ENCODE data around the gene HSPBP1. TPM values are rescaled to one million over a fixed set of nuclear protein-coding genes. Genes with fewer than 3 reads are reported as not detected.

HSPBP1 gene
- total RNA-seq, 2 donors from 2014 or later = 12.5 to 51.1 TPM

- no peaks in the 10 kb centered on the region for H3K4me1 ChIP-seq
- TF ChIP-seq POLR2A (IDR thresholded peaks at IDR 0.05) (no peak), CTCF (IDR thresholded peaks at IDR 0.05) (no peak)
- peaks cover 0 to 8% (median 0%) of the 10 kb centered on the region in 3 donors for H3K9me3 ChIP-seq
- H3K27ac ChIP-seq = no peak overlapping the region
- no peaks in the 10 kb centered on the region for H3K27me3 ChIP-seq
- ATAC-seq (no peak), DNase-seq (no peak)
- WGBS, 2 donors = 76 to 95% methylated on average over 4 to 26 of the region's 26 CpGs
- H3K4me3 ChIP-seq = no peak overlapping the region
- H3K36me3 ChIP-seq (replicated peaks in 1 of 2; ENCODE audit: insufficient read depth in 1 of 2, low read depth in 2 of 2) = no peaks in the 10 kb centered on the region
- intact Hi-C loops (cut with DNase I) = no loop called here
Measured at GRCh38 chr19:55224038-55224665, 55.8 kb downstream of the HSPBP1 start.

- WGBS, 2 donors = 81 to 84% methylated on average over 5 to 17 of the region's 17 CpGs
- DNase-seq = no peak
- Histone ChIP-seq H3K9me3 (peaks cover 0 to 8% (median 0%) of the 10 kb centered on the region in 3 donors), H3K4me3 (no peak overlapping the region), H3K36me3 (replicated peaks in 1 of 2; ENCODE audit: insufficient read depth in 1 of 2, low read depth in 2 of 2) (no peaks in the 10 kb centered on the region), H3K27me3 (no peaks in the 10 kb centered on the region), H3K27ac (no peak overlapping the region), H3K4me1 (no peaks in the 10 kb centered on the region)
- ATAC-seq = no peak
- no peak for TF ChIP-seq POLR2A (IDR thresholded peaks at IDR 0.05)
- no peak for TF ChIP-seq CTCF (IDR thresholded peaks at IDR 0.05)
- intact Hi-C loops (cut with DNase I) = no loop called here
Measured at GRCh38 chr19:55223291-55224037, 56.4 kb downstream of the HSPBP1 start.

- Histone ChIP-seq H3K4me1 (peaks cover 16% of the 10 kb centered on the region), H3K36me3 (replicated peaks in 1 of 2; ENCODE audit: insufficient read depth in 1 of 2, low read depth in 2 of 2) (no peaks in the 10 kb centered on the region), H3K27me3 (no peaks in the 10 kb centered on the region), H3K27ac (no peak overlapping the region), H3K9me3 (peaks cover 0 to 8% (median 0%) of the 10 kb centered on the region in 3 donors), H3K4me3 (no peak overlapping the region)
- ATAC-seq = no peak
- intact Hi-C loops (cut with DNase I) = no loop called here
- WGBS, 2 donors = 65 to 68% methylated on average over 9 of the region's 9 CpGs
- no peak for DNase-seq
- no peak for TF ChIP-seq POLR2A (IDR thresholded peaks at IDR 0.05)
- no peak for TF ChIP-seq CTCF (IDR thresholded peaks at IDR 0.05)
Measured at GRCh38 chr19:55220525-55220924, 59.4 kb downstream of the HSPBP1 start.

- Histone ChIP-seq H3K9me3 (peaks cover 0 to 8% (median 0%) of the 10 kb centered on the region in 3 donors), H3K36me3 (replicated peaks in 1 of 2; ENCODE audit: insufficient read depth in 1 of 2, low read depth in 2 of 2) (no peaks in the 10 kb centered on the region), H3K4me1 (peaks cover 16% of the 10 kb centered on the region), H3K27me3 (no peaks in the 10 kb centered on the region), H3K27ac (peak overlapping the region; percentile 34 to 89 (median 64)), H3K4me3 (peak overlapping the region in 1 of 2 donors; percentile 33)
- intact Hi-C loops (cut with DNase I) = no loop called here
- ATAC-seq (peak; percentile 95), DNase-seq (peak; percentile 77 to 91 (median 80))
- WGBS, 2 donors = 2 to 7% methylated on average over 15 to 36 of the region's 36 CpGs
- TF ChIP-seq POLR2A (IDR thresholded peaks at IDR 0.05) (peak in 2 of 3 donors; percentile 47 to 56), CTCF (IDR thresholded peaks at IDR 0.05) (no peak)
Measured at GRCh38 chr19:55216461-55217198, 63.3 kb downstream of the HSPBP1 start.
